RPMI8226 (cell line): ENCODE measurements around the gene PLCH2.
"Not testable (repeated sequence)": the region's sequence is repeated elsewhere in the genome, so short reads cannot be mapped to it uniquely, and the experiment has no call there.

Source experiments
- DNase-seq: peaks from one replicate; pipeline ENCODE4 v3.0.0-alpha.2; 2015

Gene PLCH2

GRCh38 chr1:2549367-2550029 lies 73.4 kb downstream of the PLCH2 start:
- DNase-seq: not testable (repeated sequence)

- not testable (repeated sequence) for DNase-seq
Measured at GRCh38 chr1:2550309-2550861, 74.3 kb downstream of the PLCH2 start.

- not testable (repeated sequence) for DNase-seq
Measured at GRCh38 chr1:2551544-2551943, 75.5 kb downstream of the PLCH2 start.

- no peak for DNase-seq
Measured at GRCh38 chr1:2552189-2552588, 76.1 kb downstream of the PLCH2 start.

- DNase-seq: not testable (repeated sequence)
Measured at GRCh38 chr1:2553076-2553475, 77.0 kb downstream of the PLCH2 start.

GRCh38 chr1:2553871-2554620 lies 78.0 kb downstream of the PLCH2 start:
- no peak for DNase-seq

GRCh38 chr1:2554621-2555387 lies 78.7 kb downstream of the PLCH2 start:
- peak; percentile 42 for DNase-seq
